NCI-H1694 (cell line): ENCODE measurements around the gene DNMT3A.

Experiments used
- DNase-seq: peaks from one replicate; lab custom pipeline; 2025; lab: John Stamatoyannopoulos, UW

Gene DNMT3A

GRCh38 chr2:25304826-25305596, 36.7 kb downstream of the DNMT3A start:
- no peak for DNase-seq

- no peak for DNase-seq
Measured at GRCh38 chr2:25304321-25304720, 37.4 kb downstream of the DNMT3A start.

- peak; percentile 40 for DNase-seq
Measured at GRCh38 chr2:25303633-25304236, 38.0 kb downstream of the DNMT3A start.

GRCh38 chr2:25302758-25303375, 38.9 kb downstream of the DNMT3A start:
- DNase-seq, result no peak

GRCh38 chr2:25301453-25302352, 40.0 kb downstream of the DNMT3A start:
- no peak for DNase-seq

- DNase-seq, result no peak
Measured at GRCh38 chr2:25300001-25300400, 41.7 kb downstream of the DNMT3A start.

GRCh38 chr2:25298776-25299431, 42.8 kb downstream of the DNMT3A start:
- no peak for DNase-seq

GRCh38 chr2:25297738-25298137, 44.0 kb downstream of the DNMT3A start:
- no peak for DNase-seq

- no peak for DNase-seq
Measured at GRCh38 chr2:25295621-25296020, 46.1 kb downstream of the DNMT3A start.

- DNase-seq, result no peak
Measured at GRCh38 chr2:25294573-25295462, 46.9 kb downstream of the DNMT3A start.

GRCh38 chr2:25293958-25294562, 47.7 kb downstream of the DNMT3A start:
- DNase-seq, result no peak

- no peak for DNase-seq
Measured at GRCh38 chr2:25293145-25293544, 48.6 kb downstream of the DNMT3A start.

GRCh38 chr2:25292408-25292807, 49.3 kb downstream of the DNMT3A start:
- DNase-seq, result no peak

GRCh38 chr2:25290811-25291495, 50.8 kb downstream of the DNMT3A start:
- DNase-seq, result no peak

- DNase-seq, result no peak
Measured at GRCh38 chr2:25286723-25287483, 54.8 kb downstream of the DNMT3A start.

GRCh38 chr2:25286025-25286400, 55.7 kb downstream of the DNMT3A start:
- DNase-seq, result no peak

- no peak for DNase-seq
Measured at GRCh38 chr2:25285265-25286024, 56.3 kb downstream of the DNMT3A start.

- no peak for DNase-seq
Measured at GRCh38 chr2:25284756-25285155, 57.0 kb downstream of the DNMT3A start.
